CD4-positive, alpha-beta T cell (primary cell): ENCODE data around the gene SEMA3E. TPM values are rescaled to one million over a fixed set of nuclear protein-coding genes. Genes with fewer than 3 reads are reported as not detected.

ENCODE experiments used
- ATAC-seq: fragments of 200-7000 bp; cut with Tn5 transposase; one replicate; pipeline ENCODE4 v1.10.0; 2022; ENCODE audit warnings: mild to moderate bottlenecking; ENCODE audit not compliant: poor library complexity
- CTCF ChIA-PET: fragments of 350-600 bp; sonication (Branson Sonifier 250); formaldehyde crosslinking; loops from one replicate; lab custom pipeline; 2021; ENCODE audit warnings: antibody characterized with exemption, inconsistent platforms; lab: Charles Lee
- POLR2A ChIA-PET: fragments of 350-600 bp; sonication (Branson Sonifier 250); formaldehyde crosslinking; loops from one replicate; lab custom pipeline; 2021; ENCODE audit warnings: antibody characterized with exemption, inconsistent platforms; lab: Charles Lee
- DNase-seq, 14 experiments: peaks; one replicate each; pipeline ENCODE4 v3.0.0-alpha.2; 2013 to 2020; ENCODE audit warnings: mixed read lengths in 2 of 14
- H3K27ac ChIP-seq, 2 donors: one replicate each; pipeline versions ENCODE4 v1.5.1 to v1.7.0; 2013; ENCODE audit warnings: low read length in 2 of 2, low read depth in 1 of 2, mild to moderate bottlenecking in 1 of 2
- H3K27me3 ChIP-seq, 2 experiments: 1 replicate in 1 of 2; 2 replicates in 1 of 2; pipeline versions ENCODE4 v1.6.1 to v1.7.0; 2013; ENCODE audit warnings: low read length in 2 of 2, control low read depth in 1 of 2, mild to moderate bottlenecking in 1 of 2, moderate library complexity in 1 of 2; ENCODE audit not compliant: insufficient read depth in 2 of 2, control insufficient read depth in 1 of 2
- H3K36me3 ChIP-seq: one replicate; pipeline ENCODE4 v1.6.1; 2013; ENCODE audit warnings: low read length, control low read depth; ENCODE audit not compliant: insufficient read depth
- H3K4me1 ChIP-seq: one replicate; pipeline ENCODE4 v1.6.1; 2013; ENCODE audit warnings: low read length, control low read depth; ENCODE audit not compliant: insufficient read depth
- H3K4me3 ChIP-seq: one replicate; pipeline ENCODE4 v1.5.1; 2013; ENCODE audit warnings: mild to moderate bottlenecking, low read length, moderate library complexity
- H3K9me3 ChIP-seq, 2 experiments: 1 replicate in 1 of 2; 2 replicates in 1 of 2; pipeline versions ENCODE4 v1.6.1 to v1.7.0; 2013; ENCODE audit warnings: low read length in 2 of 2, mild to moderate bottlenecking in 2 of 2, control low read depth in 1 of 2, moderate library complexity in 1 of 2; ENCODE audit not compliant: control insufficient read depth in 1 of 2, insufficient read depth in 1 of 2
- H3K27ac Mint-ChIP-seq: one replicate; pipeline ENCODE4 v1.8.0; 2020; ENCODE audit warnings: mixed read lengths
- H3K27me3 Mint-ChIP-seq: one replicate; pipeline ENCODE4 v1.8.0; 2021; ENCODE audit warnings: mixed read lengths
- H3K36me3 Mint-ChIP-seq: one replicate; pipeline ENCODE4 v1.8.0; 2021; ENCODE audit warnings: low read depth, mixed read lengths
- H3K4me1 Mint-ChIP-seq: one replicate; pipeline ENCODE4 v1.8.0; 2021; ENCODE audit warnings: low read depth, mixed read lengths
- H3K4me3 Mint-ChIP-seq: one replicate; pipeline ENCODE4 v1.8.0; 2020; ENCODE audit warnings: mild to moderate bottlenecking, mixed read lengths
- H3K9me3 Mint-ChIP-seq: one replicate; pipeline ENCODE4 v1.8.0; 2020; ENCODE audit warnings: mixed read lengths
- intact Hi-C, 2 experiments: fragments of 100-400 bp; cut with DNase I in 1 of 2; cut with micrococcal nuclease in 1 of 2; formaldehyde crosslinking; loops; one replicate each; pipeline versions ENCODE4 v1.15.1 to v1.9.0; 2023 to 2025; cut with DNase I, micrococcal nuclease
- total RNA-seq, 174 experiments: library from RNA in 2 of 174; stranded (reverse) in 2 of 174; gene quantifications; one replicate each; pipeline ENCODE4 v1.2.3 and lab custom pipeline; 2021 to 2026
- TF ChIP-seq, protein P1 (sequence below): fragments of 200-600 bp; IDR thresholded peaks from one replicate; pipeline ENCODE4 v1.8.0; 2022; ENCODE audit warnings: antibody characterized with exemption, mild to moderate bottlenecking

Gene SEMA3E
- total RNA-seq, 2 experiments from 2014 or later, result not detected

DNA sequence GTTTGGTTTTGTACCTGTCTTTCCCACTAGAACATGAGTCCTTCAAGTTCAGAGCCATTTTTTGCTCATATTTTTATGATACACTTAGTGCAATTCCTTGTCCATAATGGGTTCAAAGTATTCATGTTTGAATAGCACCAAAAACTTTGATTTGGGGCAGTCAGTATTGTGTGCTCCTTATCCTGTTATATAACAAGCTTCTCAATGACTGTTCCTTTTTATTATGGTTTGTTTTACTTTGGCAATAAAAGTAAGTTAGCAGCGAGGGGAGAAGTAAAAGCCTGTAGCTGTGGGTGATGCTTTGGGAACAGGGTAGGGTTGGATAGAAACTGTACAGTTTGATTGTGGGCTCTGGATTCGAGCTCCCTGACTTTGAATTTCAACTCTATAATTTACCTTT, 311.9 kb downstream of the SEMA3E start:
- TF ChIP-seq, protein P1, sequence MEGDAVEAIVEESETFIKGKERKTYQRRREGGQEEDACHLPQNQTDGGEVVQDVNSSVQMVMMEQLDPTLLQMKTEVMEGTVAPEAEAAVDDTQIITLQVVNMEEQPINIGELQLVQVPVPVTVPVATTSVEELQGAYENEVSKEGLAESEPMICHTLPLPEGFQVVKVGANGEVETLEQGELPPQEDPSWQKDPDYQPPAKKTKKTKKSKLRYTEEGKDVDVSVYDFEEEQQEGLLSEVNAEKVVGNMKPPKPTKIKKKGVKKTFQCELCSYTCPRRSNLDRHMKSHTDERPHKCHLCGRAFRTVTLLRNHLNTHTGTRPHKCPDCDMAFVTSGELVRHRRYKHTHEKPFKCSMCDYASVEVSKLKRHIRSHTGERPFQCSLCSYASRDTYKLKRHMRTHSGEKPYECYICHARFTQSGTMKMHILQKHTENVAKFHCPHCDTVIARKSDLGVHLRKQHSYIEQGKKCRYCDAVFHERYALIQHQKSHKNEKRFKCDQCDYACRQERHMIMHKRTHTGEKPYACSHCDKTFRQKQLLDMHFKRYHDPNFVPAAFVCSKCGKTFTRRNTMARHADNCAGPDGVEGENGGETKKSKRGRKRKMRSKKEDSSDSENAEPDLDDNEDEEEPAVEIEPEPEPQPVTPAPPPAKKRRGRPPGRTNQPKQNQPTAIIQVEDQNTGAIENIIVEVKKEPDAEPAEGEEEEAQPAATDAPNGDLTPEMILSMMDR, result no peak
- Mint-ChIP-seq H3K4me1 (no peaks in the 10 kb centered on the region), H3K36me3 (no peaks in the 10 kb centered on the region), H3K9me3 (peaks cover 2% of the 10 kb centered on the region), H3K4me3 (no peak overlapping the region), H3K27me3 (no peaks in the 10 kb centered on the region), H3K27ac (no peak overlapping the region)
- Histone ChIP-seq H3K36me3 (no peaks in the 10 kb centered on the region), H3K27ac (no peak overlapping the region), H3K4me1 (no peaks in the 10 kb centered on the region), H3K27me3 (no peaks in the 10 kb centered on the region), H3K9me3 (peaks cover 0 to 6% of the 10 kb centered on the region in 2 experiments), H3K4me3 (no peak overlapping the region)
- ChIA-PET POLR2A (no interaction called here), CTCF (no interaction called here)
- ATAC-seq, result no peak
- no peak for DNase-seq
- intact Hi-C loops, result no loop called here

DNA sequence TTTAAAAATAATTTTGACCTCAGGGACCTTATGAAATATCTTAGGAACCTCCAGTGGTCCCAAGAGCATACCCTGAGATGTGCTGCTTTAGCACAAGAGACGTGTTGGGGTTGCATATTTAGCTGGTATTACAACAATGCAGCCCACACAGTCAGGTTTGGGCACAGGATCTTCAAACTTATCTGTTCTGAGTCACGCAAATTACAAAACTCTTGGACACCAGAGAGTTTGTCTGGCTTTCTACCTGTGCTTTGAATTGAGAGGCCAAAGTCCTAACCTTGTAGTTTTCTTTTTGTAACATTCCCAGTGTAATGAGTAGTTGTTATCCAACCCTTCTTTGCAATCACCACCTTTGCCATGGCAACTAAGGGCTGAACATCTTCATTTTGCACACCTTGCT, 322.7 kb downstream of the SEMA3E start:
- ATAC-seq, result no peak
- H3K4me3 Mint-ChIP-seq, result no peak overlapping the region
- H3K27me3 Mint-ChIP-seq, result no peaks in the 10 kb centered on the region
- ChIA-PET CTCF (no interaction called here), POLR2A (no interaction called here)
- no peak for DNase-seq
- Histone ChIP-seq H3K27me3 (no peaks in the 10 kb centered on the region), H3K4me1 (no peaks in the 10 kb centered on the region), H3K27ac (no peak overlapping the region), H3K36me3 (no peaks in the 10 kb centered on the region), H3K4me3 (no peak overlapping the region), H3K9me3 (no peaks in the 10 kb centered on the region)
- H3K9me3 Mint-ChIP-seq, result peaks cover 7% of the 10 kb centered on the region
- no peaks in the 10 kb centered on the region for H3K4me1 Mint-ChIP-seq
- TF ChIP-seq, protein P1, result no peak
- H3K36me3 Mint-ChIP-seq, result no peaks in the 10 kb centered on the region
- intact Hi-C loops, result no loop called here
- no peak overlapping the region for H3K27ac Mint-ChIP-seq

- no peaks in the 10 kb centered on the region for H3K27me3 ChIP-seq
- no peaks in the 10 kb centered on the region for H3K4me1 Mint-ChIP-seq
- no peaks in the 10 kb centered on the region for H3K36me3 ChIP-seq
- H3K27ac Mint-ChIP-seq, result no peak overlapping the region
- no peaks in the 10 kb centered on the region for H3K36me3 Mint-ChIP-seq
- ChIA-PET POLR2A (no interaction called here), CTCF (no interaction called here)
- no peak overlapping the region for H3K4me3 ChIP-seq
- intact Hi-C loops, result no loop called here
- H3K27me3 Mint-ChIP-seq, result no peaks in the 10 kb centered on the region
- no peak overlapping the region for H3K27ac ChIP-seq
- H3K9me3 ChIP-seq, result no peaks in the 10 kb centered on the region
- no peak for ATAC-seq
- DNase-seq, result no peak
- H3K4me3 Mint-ChIP-seq, result no peak overlapping the region
- TF ChIP-seq, protein P1, result no peak
- no peaks in the 10 kb centered on the region for H3K4me1 ChIP-seq
- peaks cover 7% of the 10 kb centered on the region for H3K9me3 Mint-ChIP-seq
These were observed 323.9 kb downstream of the SEMA3E start for GRCh38 chr7:83325083-83325482.
